NCI-H1694 (cell line): ENCODE data around the gene ELMO1.

Source experiments
- DNase-seq: peaks from one replicate; lab custom pipeline; 2025; lab: John Stamatoyannopoulos, UW

Gene ELMO1

GRCh38 chr7:37448636-37449361 is at the start of gene ELMO1:
Gene ELMO1 (minus strand): TSS chr7:37448864. CDS start chr7:37342690, 106,174 bp downstream.
- DNase-seq, result peak; percentile 7

GRCh38 chr7:37497576-37497975 is 48.9 kb upstream of the ELMO1 start:
- no peak for DNase-seq

GRCh38 chr7:37495574-37496184 is 47.0 kb upstream of the ELMO1 start:
- no peak for DNase-seq

- no peak for DNase-seq
Measured at GRCh38 chr7:37494926-37495325, 46.3 kb upstream of the ELMO1 start.

GRCh38 chr7:37493810-37494209 is 45.1 kb upstream of the ELMO1 start:
- DNase-seq, result no peak

GRCh38 chr7:37493123-37493522 is 44.5 kb upstream of the ELMO1 start:
- DNase-seq, result no peak

- DNase-seq, result no peak
Measured at GRCh38 chr7:37491919-37492694, 43.4 kb upstream of the ELMO1 start.

GRCh38 chr7:37489703-37490102 is 41.0 kb upstream of the ELMO1 start:
- no peak for DNase-seq

- DNase-seq, result no peak
Measured at GRCh38 chr7:37488163-37488764, 39.6 kb upstream of the ELMO1 start.

- no peak for DNase-seq
Measured at GRCh38 chr7:37484426-37485073, 35.9 kb upstream of the ELMO1 start.

GRCh38 chr7:37483627-37484026 is 35.0 kb upstream of the ELMO1 start:
- DNase-seq, result no peak

- DNase-seq, result no peak
Measured at GRCh38 chr7:37482953-37483352, 34.3 kb upstream of the ELMO1 start.

- no peak for DNase-seq
Measured at GRCh38 chr7:37482505-37482904, 33.8 kb upstream of the ELMO1 start.

GRCh38 chr7:37481722-37482288 is 33.1 kb upstream of the ELMO1 start:
- no peak for DNase-seq

GRCh38 chr7:37481154-37481553 is 32.5 kb upstream of the ELMO1 start:
- DNase-seq, result no peak

GRCh38 chr7:37480041-37481031 is 31.7 kb upstream of the ELMO1 start:
- DNase-seq, result no peak

- DNase-seq, result no peak
Measured at GRCh38 chr7:37476881-37477450, 28.3 kb upstream of the ELMO1 start.

- no peak for DNase-seq
Measured at GRCh38 chr7:37476428-37476827, 27.8 kb upstream of the ELMO1 start.

GRCh38 chr7:37475646-37476045 is 27.0 kb upstream of the ELMO1 start:
- DNase-seq, result no peak

GRCh38 chr7:37471619-37472018 is 23.0 kb upstream of the ELMO1 start:
- no peak for DNase-seq
